Rectal smooth muscle tissue (tissue), 1 donor: ENCODE data around the gene SOX18.
"Not testable (repeated sequence)": the region's sequence is repeated elsewhere in the genome, so short reads cannot be mapped to it uniquely, and the experiment has no call there.

Experiments
- H3K27ac ChIP-seq: one replicate; pipeline ENCODE4 v1.7.0; 2013; ENCODE audit warnings: low read depth, low read length, inconsistent platforms
- H3K27me3 ChIP-seq: one replicate; pipeline ENCODE4 v1.7.0; 2013; ENCODE audit warnings: low read length; ENCODE audit not compliant: control insufficient read depth, insufficient read depth
- H3K36me3 ChIP-seq: one replicate; pipeline ENCODE4 v1.7.0; 2013; ENCODE audit warnings: low read length; ENCODE audit not compliant: control insufficient read depth, insufficient read depth
- H3K4me1 ChIP-seq: one replicate; pipeline ENCODE4 v1.7.0; 2013; ENCODE audit warnings: low read length; ENCODE audit not compliant: control insufficient read depth, insufficient read depth
- H3K4me3 ChIP-seq: one replicate; pipeline ENCODE4 v1.7.0; 2013; ENCODE audit warnings: low read length
- H3K9ac ChIP-seq: one replicate; pipeline ENCODE4 v1.7.0; 2013; ENCODE audit warnings: low read length

The SOX18 gene

DNA sequence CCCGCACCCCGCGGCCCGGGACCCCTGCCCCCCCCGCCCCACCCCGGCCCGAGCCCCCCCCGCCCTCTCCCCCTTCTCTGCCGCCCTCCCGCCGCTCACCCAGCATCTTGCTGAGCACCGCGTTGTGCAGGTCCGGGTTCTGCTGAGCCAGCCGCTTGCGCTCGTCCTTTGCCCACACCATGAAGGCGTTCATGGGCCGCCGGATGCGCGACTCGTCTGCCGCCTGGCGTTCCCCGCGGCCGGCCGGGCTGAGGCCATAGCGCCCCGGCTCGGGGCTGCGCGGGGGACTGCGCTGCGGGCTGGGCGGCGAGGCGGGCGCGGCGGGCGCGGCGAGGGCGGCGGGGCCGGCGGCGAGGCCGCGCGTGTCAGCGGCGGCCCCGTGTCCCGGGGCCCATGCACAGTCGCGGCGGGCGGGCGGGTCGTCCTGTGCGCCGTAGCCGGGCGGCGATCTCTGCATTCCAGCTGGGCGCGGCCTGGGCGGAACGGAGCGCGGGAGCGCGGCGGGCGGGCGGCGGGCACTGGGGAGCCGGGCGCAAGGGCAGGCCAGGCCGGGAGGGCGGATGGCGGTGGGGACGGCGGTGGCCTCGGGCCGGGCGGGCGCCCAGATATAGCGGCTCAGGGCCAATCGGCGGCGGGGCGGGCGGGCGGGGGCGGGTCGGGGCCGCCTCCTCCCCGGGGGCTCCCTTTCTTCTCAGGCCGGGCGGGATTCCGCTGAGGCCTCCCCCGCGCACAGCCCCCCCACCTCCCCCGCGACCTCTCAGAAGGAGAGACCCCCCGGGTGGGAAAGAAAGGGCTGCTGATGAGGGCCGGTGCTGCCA is at the start of gene SOX18:
Gene SOX18 (minus strand): TSS at position 580 of the 818 bp plus-strand sequence. CDS start 123 bp downstream, at position 457.
- no peaks in the 10 kb centered on the region for H3K36me3 ChIP-seq
- H3K4me3 ChIP-seq: no peak within 1 kb of the TSS
- H3K27ac ChIP-seq: no peak within 1 kb of the TSS
- no peak within 1 kb of the TSS for H3K9ac ChIP-seq
- peaks cover 53% of the 10 kb centered on the region for H3K27me3 ChIP-seq
- no peaks in the 10 kb centered on the region for H3K4me1 ChIP-seq

DNA sequence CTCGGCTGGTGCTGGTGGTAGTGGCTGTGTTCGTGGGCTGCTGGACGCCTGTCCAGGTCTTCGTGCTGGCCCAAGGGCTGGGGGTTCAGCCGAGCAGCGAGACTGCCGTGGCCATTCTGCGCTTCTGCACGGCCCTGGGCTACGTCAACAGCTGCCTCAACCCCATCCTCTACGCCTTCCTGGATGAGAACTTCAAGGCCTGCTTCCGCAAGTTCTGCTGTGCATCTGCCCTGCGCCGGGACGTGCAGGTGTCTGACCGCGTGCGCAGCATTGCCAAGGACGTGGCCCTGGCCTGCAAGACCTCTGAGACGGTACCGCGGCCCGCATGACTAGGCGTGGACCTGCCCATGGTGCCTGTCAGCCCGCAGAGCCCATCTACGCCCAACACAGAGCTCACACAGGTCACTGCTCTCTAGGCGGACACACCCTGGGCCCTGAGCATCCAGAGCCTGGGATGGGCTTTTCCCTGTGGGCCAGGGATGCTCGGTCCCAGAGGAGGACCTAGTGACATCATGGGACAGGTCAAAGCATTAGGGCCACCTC is 49.1 kb upstream of the SOX18 start:
- H3K9ac ChIP-seq: no peak overlapping the region
- no peak overlapping the region for H3K27ac ChIP-seq
- H3K36me3 ChIP-seq: no peaks in the 10 kb centered on the region
- H3K4me3 ChIP-seq: no peak overlapping the region
- peaks cover 23% of the 10 kb centered on the region for H3K27me3 ChIP-seq
- H3K4me1 ChIP-seq: no peaks in the 10 kb centered on the region

DNA sequence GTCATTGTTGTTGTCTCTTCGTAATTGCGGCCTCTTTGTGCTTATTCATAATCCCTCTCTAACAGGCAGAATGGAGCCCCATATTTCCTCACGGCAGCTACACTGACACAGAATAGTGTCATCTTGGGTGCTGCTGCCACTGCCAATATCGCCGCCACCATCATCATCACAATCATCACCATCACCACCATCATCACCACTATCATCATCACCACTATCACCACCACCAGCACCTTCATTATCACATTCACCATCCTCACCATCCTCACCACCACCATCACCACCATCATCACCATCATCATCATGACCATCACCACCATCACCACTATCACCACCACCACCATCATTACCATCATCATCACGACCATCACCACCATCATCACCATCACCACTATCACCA is 47.1 kb upstream of the SOX18 start:
- Histone ChIP-seq H3K36me3 (no peaks in the 10 kb centered on the region), H3K27ac (no peak overlapping the region), H3K9ac (no peak overlapping the region), H3K27me3 (peaks cover 17% of the 10 kb centered on the region), H3K4me1 (no peaks in the 10 kb centered on the region), H3K4me3 (no peak overlapping the region)

DNA sequence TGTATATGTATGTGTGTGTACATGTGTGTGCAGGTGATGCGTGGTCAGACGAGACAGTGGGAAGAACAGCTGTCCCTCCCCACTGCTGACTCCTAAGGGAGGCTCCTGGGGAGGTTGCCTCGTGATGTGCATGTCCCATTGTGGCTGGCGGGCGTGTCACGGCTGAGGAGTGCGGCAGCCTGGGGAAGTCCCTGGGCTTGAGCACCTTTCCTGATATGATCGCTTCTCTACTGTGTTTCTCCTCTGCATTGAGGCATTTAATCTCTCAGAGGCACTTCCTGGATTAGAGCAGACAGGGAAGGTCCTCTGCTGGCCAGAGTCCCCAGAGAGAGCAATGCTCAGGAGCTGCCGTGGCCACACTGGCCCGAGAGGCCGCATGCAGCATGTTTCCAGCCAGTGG is 46.5 kb upstream of the SOX18 start:
- no peaks in the 10 kb centered on the region for H3K4me1 ChIP-seq
- H3K4me3 ChIP-seq: no peak overlapping the region
- H3K27ac ChIP-seq: no peak overlapping the region
- no peak overlapping the region for H3K9ac ChIP-seq
- H3K27me3 ChIP-seq: peaks cover 11% of the 10 kb centered on the region
- H3K36me3 ChIP-seq: no peaks in the 10 kb centered on the region

DNA sequence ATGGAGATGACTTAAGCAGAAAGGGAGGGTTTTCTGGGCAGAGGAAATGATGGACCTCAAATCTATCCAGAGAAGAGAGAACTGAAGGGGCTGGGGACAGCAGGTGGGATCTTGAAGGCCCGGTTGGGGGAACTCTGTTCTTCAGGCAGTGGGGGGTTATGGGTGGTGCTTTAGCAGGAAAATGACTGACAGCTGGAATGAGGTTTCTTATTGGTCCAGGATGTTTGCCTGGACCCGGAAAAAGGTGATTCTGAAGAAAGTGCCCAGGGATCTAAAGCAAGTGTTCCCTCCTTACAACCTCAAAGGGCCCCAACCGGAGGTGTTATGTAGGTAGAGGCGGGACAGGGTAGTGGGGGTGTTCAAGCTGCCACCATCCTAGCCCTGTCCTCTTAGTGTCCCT is 46.0 kb upstream of the SOX18 start:
- H3K27me3 ChIP-seq: peaks cover 6% of the 10 kb centered on the region
- no peak overlapping the region for H3K4me3 ChIP-seq
- H3K27ac ChIP-seq: no peak overlapping the region
- no peak overlapping the region for H3K9ac ChIP-seq
- H3K4me1 ChIP-seq: no peaks in the 10 kb centered on the region
- H3K36me3 ChIP-seq: no peaks in the 10 kb centered on the region

DNA sequence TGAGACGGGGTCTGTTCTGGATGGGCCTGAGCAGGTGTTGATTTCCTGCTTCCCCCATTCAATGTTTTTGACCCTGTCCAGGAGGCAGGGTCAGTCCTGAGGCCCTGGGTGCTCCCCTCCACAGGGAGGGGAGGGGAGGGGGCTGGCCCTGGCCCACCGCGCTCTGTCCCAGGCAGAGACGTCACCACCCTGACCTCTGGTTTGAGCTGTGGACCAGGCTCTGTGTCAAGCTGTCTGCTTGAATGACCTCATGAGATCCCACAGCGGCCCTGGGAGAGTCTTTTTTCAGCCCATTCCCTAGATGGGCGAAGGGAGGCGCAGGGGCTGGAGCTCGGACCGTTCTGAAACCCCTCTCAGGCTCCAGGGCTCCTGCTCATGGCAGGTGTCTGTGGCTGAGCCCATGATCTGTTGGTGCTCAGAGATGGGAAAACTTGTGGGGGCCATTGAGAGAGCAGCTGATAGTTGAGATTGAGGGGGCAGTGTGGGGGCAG is 43.6 kb upstream of the SOX18 start:
- Histone ChIP-seq H3K27me3 (no peaks in the 10 kb centered on the region), H3K4me1 (no peaks in the 10 kb centered on the region), H3K9ac (no peak overlapping the region), H3K4me3 (no peak overlapping the region), H3K27ac (no peak overlapping the region), H3K36me3 (no peaks in the 10 kb centered on the region)

DNA sequence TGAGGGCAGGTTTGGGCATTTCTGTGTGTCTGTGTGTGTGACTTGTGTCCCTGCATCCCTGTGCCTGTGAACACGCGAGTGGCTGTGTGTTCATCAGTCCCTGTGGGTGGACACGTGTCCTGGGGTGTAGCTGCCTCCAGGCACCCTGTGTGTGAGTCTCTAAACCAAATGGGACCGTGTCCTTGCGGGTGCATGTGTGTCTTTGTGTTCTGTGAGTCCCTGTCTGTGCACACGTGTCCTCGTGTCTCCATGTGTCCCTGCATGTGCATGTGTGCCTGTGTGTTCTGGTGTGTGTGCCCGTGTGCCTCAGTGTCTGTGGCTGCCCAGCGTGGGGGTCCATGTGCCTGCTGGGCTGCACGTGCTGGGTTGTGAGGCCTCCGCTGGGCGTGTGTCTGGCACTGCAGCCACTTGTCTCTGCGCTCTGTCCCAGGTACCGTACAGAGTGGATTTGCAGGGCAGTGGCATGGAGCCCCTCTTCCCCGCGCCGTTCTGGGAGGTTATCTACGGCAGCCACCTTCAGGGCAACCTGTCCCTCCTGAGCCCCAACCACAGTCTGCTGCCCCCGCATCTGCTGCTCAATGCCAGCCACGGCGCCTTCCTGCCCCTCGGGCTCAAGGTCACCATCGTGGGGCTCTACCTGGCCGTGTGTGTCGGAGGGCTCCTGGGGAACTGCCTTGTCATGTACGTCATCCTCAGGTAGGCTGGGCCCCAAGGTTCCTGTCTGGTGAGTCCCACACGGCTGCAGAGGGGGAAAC is 43.0 kb upstream of the SOX18 start:
- no peaks in the 10 kb centered on the region for H3K27me3 ChIP-seq
- no peak overlapping the region for H3K9ac ChIP-seq
- H3K36me3 ChIP-seq: no peaks in the 10 kb centered on the region
- H3K4me1 ChIP-seq: no peaks in the 10 kb centered on the region
- no peak overlapping the region for H3K4me3 ChIP-seq
- H3K27ac ChIP-seq: no peak overlapping the region

DNA sequence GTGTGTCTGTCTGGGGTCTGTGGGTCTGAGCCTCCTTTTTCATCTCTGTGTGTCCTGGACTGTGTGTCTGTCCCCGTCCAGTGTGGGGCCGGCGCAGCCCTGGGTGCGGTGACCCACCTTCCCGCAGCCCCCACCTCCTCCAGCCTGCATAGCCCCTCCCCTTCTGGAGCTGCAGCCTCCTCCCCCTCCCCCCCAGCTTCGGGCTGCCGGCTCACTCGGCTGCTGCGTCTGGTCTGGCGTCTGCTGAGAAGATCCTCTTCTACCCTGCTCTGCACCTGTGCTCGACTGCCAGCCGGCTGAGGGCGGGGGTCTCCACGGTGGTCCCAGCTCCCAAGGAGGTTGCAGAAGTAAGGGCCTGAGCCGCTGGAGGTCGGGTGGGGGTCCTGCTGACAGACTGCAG is 42.3 kb upstream of the SOX18 start:
- Histone ChIP-seq H3K9ac (no peak overlapping the region), H3K4me1 (no peaks in the 10 kb centered on the region), H3K36me3 (no peaks in the 10 kb centered on the region), H3K27me3 (no peaks in the 10 kb centered on the region), H3K4me3 (no peak overlapping the region), H3K27ac (no peak overlapping the region)

DNA sequence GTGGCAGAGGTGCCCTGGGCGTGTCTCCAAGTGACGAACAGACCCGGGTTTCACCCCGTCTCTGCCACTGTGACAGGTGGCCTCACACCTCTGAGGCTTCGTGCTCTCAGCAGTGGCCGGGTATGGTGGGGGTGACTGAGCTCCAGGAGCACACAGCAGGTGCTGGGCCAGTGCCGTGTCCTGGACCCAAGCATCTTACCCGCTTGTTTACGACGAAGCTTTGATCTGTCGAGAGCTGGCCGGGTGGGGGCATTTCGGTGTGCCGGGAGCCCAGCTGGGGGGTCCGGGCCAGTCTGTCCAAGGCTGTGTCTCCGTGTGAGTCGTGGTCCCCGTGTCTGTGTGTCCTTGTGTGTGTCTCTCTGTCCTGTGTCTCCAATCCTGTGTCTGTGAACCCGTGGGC is 41.9 kb upstream of the SOX18 start:
- H3K4me3 ChIP-seq: no peak overlapping the region
- no peak overlapping the region for H3K27ac ChIP-seq
- no peaks in the 10 kb centered on the region for H3K4me1 ChIP-seq
- H3K36me3 ChIP-seq: no peaks in the 10 kb centered on the region
- H3K27me3 ChIP-seq: no peaks in the 10 kb centered on the region
- H3K9ac ChIP-seq: no peak overlapping the region

DNA sequence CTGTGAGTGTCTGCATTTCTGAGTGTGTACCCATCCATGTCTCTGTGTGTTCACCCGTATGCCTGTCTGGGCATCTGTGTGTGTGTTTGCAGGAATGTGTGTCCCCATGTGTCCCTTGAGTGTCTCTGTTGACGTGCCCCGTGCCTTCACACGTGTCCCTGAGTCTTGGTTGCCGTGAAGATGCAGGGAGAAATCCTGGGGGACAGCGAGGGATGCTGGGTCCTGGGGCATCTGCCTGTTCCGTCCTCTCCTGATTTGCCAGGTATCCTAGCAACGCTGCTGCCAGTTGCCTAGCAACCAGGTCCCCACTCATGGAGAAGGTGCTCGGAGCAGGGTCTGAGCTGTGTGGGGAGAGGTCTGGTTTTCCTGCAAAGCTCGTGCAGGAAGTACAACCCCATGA is 40.7 kb upstream of the SOX18 start:
- peaks cover 2% of the 10 kb centered on the region for H3K27me3 ChIP-seq
- no peak overlapping the region for H3K27ac ChIP-seq
- no peaks in the 10 kb centered on the region for H3K36me3 ChIP-seq
- H3K4me3 ChIP-seq: no peak overlapping the region
- no peak overlapping the region for H3K9ac ChIP-seq
- H3K4me1 ChIP-seq: no peaks in the 10 kb centered on the region

DNA sequence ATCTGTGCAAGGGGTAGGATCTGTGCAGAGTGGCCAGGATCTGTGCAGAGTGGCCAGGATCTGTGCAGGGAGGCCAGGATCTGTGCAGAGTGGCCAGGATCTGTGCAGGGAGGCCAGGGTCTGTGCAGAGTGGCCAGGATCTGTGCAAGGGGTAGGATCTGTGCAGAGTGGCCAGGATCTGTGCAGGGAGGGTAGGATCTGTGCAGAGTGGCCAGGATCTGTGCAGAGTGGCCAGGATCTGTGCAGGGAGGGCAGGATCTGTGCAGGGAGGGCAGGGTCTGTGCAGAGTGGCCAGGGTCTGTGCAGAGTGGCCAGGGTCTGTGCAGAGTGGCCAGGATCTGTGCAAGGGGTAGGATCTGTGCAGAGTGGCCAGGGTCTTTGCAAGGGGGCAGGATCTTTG is 39.1 kb upstream of the SOX18 start:
- peaks cover 12% of the 10 kb centered on the region for H3K27me3 ChIP-seq
- not testable (repeated sequence) for H3K9ac ChIP-seq, H3K4me1 ChIP-seq, H3K4me3 ChIP-seq, H3K36me3 ChIP-seq, H3K27ac ChIP-seq

DNA sequence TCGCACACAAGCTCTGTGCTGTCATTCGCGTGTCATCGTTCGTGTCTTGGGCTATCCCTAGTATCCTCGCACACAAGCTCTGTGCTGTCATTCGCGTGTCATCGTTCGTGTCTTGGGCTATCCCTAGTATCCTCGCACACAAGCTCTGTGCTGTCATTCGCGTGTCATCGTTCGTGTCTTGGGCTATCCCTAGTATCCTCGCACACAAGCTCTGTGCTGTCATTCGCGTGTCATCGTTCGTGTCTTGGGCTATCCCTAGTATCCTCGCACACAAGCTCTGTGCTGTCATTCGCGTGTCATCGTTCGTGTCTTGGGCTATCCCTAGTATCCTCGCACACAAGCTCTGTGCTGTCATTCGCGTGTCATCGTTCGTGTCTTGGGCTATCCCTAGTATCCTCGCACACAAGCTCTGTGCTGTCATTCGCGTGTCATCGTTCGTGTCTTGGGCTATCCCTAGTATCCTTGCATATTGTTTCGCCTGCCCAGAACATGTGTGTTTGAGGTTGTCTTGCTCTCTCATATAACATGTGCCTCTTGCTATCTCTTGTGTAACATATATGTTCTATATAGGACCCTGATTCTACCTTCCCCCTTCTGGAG is 37.9 kb upstream of the SOX18 start:
- not testable (repeated sequence) for H3K36me3 ChIP-seq, H3K4me1 ChIP-seq, H3K4me3 ChIP-seq, H3K27ac ChIP-seq, H3K9ac ChIP-seq
- peaks cover 16% of the 10 kb centered on the region for H3K27me3 ChIP-seq
